HL-60 (cell line): ENCODE measurements around the gene ZFR2.

Experiments used
- DNase-seq, 2 experiments: peaks; one replicate each; pipeline ENCODE4 v3.0.0-alpha.2; 2010 to 2020; ENCODE audit warnings: low read depth in 1 of 2, low spot score in 1 of 2
- H3K27ac ChIP-seq: fragments of 250-450 bp; sonication (Bioruptor Pico); replicated peaks from 2 replicates; pipeline ENCODE4 v1.5.1; 2020; ENCODE audit warnings: mild to moderate bottlenecking, moderate library complexity
- H3K27me3 ChIP-seq: fragments of 250-450 bp; sonication (Bioruptor Pico); 2 replicates; pipeline ENCODE4 v1.5.1; 2021; ENCODE audit warnings: mild to moderate bottlenecking, moderate library complexity; ENCODE audit not compliant: insufficient read depth, poor library complexity, severe bottlenecking
- H3K4me3 ChIP-seq: replicated peaks from 2 replicates; pipeline ENCODE4 v1.5.1; 2011; ENCODE audit warnings: mild to moderate bottlenecking, control low read depth, low read length; ENCODE audit not compliant: insufficient read depth
- CTCF ChIP-seq: IDR thresholded peaks from one replicate; pipeline ENCODE4 v1.5.1; 2011; ENCODE audit warnings: low read length, control low read depth, inconsistent platforms; ENCODE audit not compliant: insufficient read depth
- GABPA ChIP-seq: IDR thresholded peaks from 2 replicates; pipeline ENCODE4 v1.6.1; 2012; ENCODE audit warnings: low read depth
- POLR2AphosphoS5 ChIP-seq: IDR thresholded peaks from 2 replicates; pipeline ENCODE4 v1.6.1; 2012; ENCODE audit warnings: low read depth
- REST ChIP-seq: IDR thresholded peaks from 2 replicates; pipeline ENCODE4 v1.6.1; 2012; ENCODE audit warnings: low read depth; ENCODE audit not compliant: insufficient replicate concordance
- SPI1 ChIP-seq: IDR thresholded peaks from 2 replicates; pipeline ENCODE4 v1.6.1; 2012; ENCODE audit warnings: low read depth, mild to moderate bottlenecking, borderline replicate concordance

The ZFR2 gene

GRCh38 chr19:3890591-3890990, 21.8 kb upstream of the ZFR2 start:
- H3K27ac ChIP-seq, result no peak overlapping the region
- H3K27me3 ChIP-seq, result no peaks in the 10 kb centered on the region
- H3K4me3 ChIP-seq, result no peak overlapping the region
- no peak for TF ChIP-seq SPI1
- no peak for TF ChIP-seq GABPA
- TF ChIP-seq REST, result no peak
- TF ChIP-seq CTCF, result no peak
- no peak for TF ChIP-seq POLR2AphosphoS5
- DNase-seq, result no peak

GRCh38 chr19:3882041-3882384, 13.2 kb upstream of the ZFR2 start:
- TF ChIP-seq REST (no peak), GABPA (no peak), SPI1 (no peak), CTCF (no peak)
- Histone ChIP-seq H3K27me3 (peaks cover 14% of the 10 kb centered on the region), H3K4me3 (no peak overlapping the region), H3K27ac (no peak overlapping the region)
- no peak for DNase-seq

- Histone ChIP-seq H3K4me3 (no peak overlapping the region), H3K27ac (no peak overlapping the region), H3K27me3 (peaks cover 14% of the 10 kb centered on the region)
- DNase-seq, result peak in 1 of 2 experiments; percentile 36
- TF ChIP-seq SPI1 (peak; percentile 79), POLR2AphosphoS5 (no peak)
These were observed 12.6 kb upstream of the ZFR2 start for GRCh38 chr19:3881272-3882040.

- no peak for DNase-seq
- H3K27ac ChIP-seq, result no peak within 1 kb of the TSS
- H3K4me3 ChIP-seq, result no peak within 1 kb of the TSS
- peaks cover 14% of the 10 kb centered on the region for H3K27me3 ChIP-seq
- TF ChIP-seq CTCF, result no peak
- TF ChIP-seq GABPA, result no peak
- no peak for TF ChIP-seq POLR2AphosphoS5
- TF ChIP-seq SPI1, result no peak
- no peak for TF ChIP-seq REST
These were observed 11.8 kb upstream of the ZFR2 start, which contains the start of gene ATCAY for GRCh38 chr19:3880471-3881271. TSS of gene ATCAY (plus strand) at chr19:3880685. CDS start at chr19:3885768, 5,083 bp downstream.
